SW480 (cell line): ENCODE measurements around the gene OR2A14.
"Not testable (repeated sequence)": the region's sequence is repeated elsewhere in the genome, so short reads cannot be mapped to it uniquely, and the experiment has no call there.

ENCODE experiments used
- DNase-seq: peaks from one replicate; pipeline ENCODE4 v3.0.0-alpha.2; 2016; ENCODE audit warnings: low spot score

Gene OR2A14, protein sequence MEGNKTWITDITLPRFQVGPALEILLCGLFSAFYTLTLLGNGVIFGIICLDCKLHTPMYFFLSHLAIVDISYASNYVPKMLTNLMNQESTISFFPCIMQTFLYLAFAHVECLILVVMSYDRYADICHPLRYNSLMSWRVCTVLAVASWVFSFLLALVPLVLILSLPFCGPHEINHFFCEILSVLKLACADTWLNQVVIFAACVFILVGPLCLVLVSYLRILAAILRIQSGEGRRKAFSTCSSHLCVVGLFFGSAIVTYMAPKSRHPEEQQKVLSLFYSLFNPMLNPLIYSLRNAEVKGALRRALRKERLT

DNA sequence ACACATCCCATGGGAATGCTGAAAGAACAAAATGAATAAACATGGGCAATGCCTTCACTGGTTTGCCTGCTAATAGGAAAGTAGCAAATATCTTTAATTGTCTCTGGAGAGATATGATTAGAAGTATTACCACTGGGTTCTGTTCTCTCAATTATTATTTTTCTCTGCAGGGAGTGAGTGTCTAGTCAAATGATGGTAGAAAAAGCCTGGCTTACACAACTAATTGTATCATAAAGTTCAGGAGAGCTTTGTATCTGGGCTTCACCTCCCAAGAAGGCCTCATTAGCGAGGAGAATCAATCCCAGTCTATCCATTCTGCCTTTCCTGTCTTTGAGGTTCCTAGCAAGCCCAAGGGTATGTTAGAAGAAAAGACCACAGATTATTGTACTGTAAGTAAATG, at the start of gene OR2A14:
TSS of gene OR2A14 (plus strand) at position 301 of the 400 bp plus-strand sequence. CDS start 5,937 bp downstream, outside the sequence.
- DNase-seq = no peak

GRCh38 chr7:144074374-144074773, 48.6 kb upstream of the OR2A14 start:
- DNase-seq = no peak

GRCh38 chr7:144085978-144086377, 37.0 kb upstream of the OR2A14 start, which contains the start of gene OR2A12:
Gene OR2A12, plus strand, starts transcription at chr7:144086278. Its CDS starts 8,830 bp downstream, at chr7:144095108.
- no peak for DNase-seq

- no peak for DNase-seq
These were observed 36.2 kb upstream of the OR2A14 start for GRCh38 chr7:144086730-144087129.

DNA sequence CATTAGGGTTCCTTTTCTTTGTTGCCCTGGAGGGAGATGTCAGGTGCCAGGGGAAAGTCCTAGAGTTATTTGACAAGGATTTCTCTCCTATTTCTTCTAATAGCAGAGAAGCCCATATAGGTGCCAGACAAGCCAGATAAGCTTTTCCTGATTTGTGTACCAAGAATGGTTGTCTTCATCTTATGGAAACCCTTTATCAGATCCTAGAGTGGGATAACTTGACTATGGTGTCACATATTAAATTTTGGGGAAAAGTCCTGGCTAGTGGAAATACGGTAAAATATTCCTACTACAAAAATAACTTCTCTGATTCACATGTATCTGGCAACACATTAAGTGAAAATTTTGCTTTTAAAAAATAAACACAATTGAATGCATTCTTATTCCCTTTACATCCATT, 35.7 kb upstream of the OR2A14 start:
- no peak for DNase-seq

GRCh38 chr7:144090667-144091066, 32.3 kb upstream of the OR2A14 start:
- no peak for DNase-seq

- no peak for DNase-seq
These were observed 24.2 kb upstream of the OR2A14 start for GRCh38 chr7:144098776-144099175.

- no peak for DNase-seq
These were observed 22.4 kb upstream of the OR2A14 start for GRCh38 chr7:144100607-144101006.

DNA sequence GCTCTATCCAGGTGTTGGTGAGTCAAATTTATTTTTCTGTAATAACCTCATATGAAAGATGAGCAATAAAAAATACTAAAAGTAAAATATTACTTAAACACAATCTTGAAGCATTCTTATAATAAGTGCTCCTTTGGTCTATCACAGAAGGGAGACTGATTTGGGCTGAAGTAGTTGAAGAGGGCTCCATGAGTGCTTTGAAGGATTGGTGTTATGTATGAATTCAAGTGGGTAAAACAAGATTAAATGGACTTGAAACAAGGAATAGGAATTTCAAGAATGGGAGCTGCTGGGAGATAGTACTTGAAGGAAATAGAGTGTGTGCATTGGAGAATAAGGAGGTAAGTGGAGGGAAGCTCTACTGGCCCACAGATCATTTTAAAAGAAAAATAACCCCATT, 20.9 kb upstream of the OR2A14 start:
- no peak for DNase-seq

- no peak for DNase-seq
These were observed 17.8 kb upstream of the OR2A14 start for GRCh38 chr7:144105211-144105610.

GRCh38 chr7:144109283-144109682, 13.7 kb upstream of the OR2A14 start, which contains the start of gene OR2A2:
Gene OR2A2, plus strand, starts transcription at chr7:144109583. Its CDS starts 0 bp downstream, at chr7:144109583.
- no peak for DNase-seq

- DNase-seq = no peak
These were observed 12.7 kb upstream of the OR2A14 start for GRCh38 chr7:144110272-144110671.

DNA sequence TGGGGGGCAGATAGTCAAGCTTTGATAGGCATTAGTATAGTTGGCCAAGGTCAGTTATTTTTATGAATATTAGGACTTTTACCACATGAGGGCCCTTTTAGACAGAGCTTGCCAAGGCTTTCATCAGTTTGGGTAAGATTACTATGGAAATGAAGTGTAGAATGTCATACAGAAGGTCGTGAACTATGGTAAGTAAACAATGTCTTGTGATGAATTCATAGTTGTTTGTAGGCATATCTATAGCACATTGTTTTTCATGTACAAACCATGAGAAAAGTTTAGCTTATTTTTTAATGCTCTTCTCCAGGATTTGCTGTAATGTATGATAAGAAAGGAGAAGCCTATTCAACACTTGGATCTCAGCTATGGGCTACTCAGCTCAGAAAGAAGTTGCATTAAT, 9.3 kb upstream of the OR2A14 start:
- no peak for DNase-seq

DNA sequence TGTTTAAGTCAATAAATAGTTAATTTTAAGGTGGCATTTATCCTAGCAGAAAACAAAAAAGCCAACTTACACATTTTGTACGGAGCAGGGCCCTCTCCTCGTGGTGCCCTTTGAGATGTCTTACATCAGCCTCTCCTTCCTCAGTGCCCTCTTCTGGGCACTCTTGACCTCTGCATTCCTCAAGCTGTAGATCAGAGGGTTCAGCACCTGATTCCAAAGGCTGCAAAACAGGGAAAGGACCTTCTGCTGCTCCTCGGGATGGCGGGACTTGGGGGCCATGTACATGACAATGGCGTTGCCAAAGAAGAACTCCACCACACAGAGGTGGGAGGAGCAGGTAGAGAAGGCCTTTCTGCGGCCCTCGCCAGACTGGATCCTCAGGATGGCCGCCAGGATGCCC, 4.6 kb upstream of the OR2A14 start:
- no peak for DNase-seq

- peak; percentile 83 for DNase-seq
These were observed 4.8 kb downstream of the OR2A14 start for GRCh38 chr7:144127714-144128334.

DNA sequence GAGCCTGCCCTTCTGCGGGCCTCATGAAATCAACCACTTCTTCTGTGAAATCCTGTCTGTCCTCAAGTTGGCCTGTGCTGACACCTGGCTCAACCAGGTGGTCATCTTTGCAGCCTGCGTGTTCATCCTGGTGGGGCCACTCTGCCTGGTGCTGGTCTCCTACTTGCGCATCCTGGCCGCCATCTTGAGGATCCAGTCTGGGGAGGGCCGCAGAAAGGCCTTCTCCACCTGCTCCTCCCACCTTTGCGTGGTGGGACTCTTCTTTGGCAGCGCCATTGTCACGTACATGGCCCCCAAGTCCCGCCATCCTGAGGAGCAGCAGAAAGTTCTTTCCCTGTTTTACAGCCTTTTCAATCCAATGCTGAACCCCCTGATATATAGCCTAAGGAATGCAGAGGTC, 6.6 kb downstream of the OR2A14 start:
- not testable (repeated sequence) for DNase-seq

DNA sequence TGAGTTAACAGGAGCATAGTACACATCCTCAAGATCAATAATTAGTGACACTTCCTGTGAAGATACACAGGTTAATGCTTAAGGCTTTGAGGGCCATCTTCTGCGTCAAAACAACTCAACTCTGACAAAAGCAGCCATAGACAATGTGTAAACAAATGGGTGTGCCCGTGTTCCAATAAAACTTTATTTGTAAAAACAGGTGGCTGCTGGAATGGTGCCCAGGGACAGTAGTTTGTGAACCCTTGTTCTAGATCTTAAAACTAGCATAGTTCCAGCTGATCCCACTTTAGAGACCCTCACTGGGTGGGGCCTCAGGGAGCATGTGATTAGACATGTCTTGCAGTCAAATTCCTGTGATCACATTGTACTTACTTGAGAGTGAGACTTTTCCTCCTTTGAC, 7.8 kb downstream of the OR2A14 start:
- no peak for DNase-seq

GRCh38 chr7:144132262-144132661, 9.3 kb downstream of the OR2A14 start:
- no peak for DNase-seq

GRCh38 chr7:144133307-144133706, 10.3 kb downstream of the OR2A14 start:
- no peak for DNase-seq

DNA sequence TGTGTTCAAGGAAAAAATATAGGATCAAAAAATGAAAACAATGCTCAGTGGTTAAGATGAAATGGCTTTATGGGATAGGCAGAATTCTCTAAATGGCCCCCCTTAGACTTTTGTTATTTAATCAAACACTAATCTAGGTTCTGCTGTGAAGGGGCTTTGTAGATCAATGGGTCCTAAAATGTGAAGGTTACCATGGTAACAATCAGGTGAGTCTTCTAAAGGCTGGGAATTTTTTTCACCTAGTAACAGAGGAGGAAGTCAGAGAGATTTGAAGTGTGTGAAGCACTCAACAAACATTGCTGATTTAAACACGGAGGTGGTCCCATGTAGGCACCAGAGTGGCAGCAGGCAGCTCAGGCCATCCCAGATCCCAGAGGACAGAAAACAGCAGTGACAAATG, 11.1 kb downstream of the OR2A14 start:
- DNase-seq = no peak

DNA sequence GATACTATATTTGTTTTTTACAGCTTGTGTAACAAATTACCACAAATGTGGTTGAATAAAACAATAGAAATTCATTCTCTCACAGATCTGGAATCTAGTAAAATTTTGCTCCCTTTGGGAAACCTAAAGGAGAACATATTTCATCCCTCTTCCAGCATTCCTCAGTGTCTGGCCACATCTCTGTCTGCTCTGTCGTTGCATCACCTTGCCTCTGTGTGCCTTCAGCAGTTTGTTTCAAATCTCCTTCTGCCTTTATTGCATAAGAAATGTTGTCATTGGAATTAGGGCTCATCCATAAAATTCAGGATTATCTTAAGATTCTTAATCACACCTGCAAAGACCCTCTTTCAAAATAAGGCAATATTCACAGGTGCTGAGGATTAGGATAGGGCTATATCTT, 14.5 kb downstream of the OR2A14 start:
- DNase-seq = no peak

- DNase-seq = no peak
These were observed 19.2 kb downstream of the OR2A14 start for GRCh38 chr7:144142187-144142586.

- DNase-seq = no peak
These were observed 21.4 kb downstream of the OR2A14 start for GRCh38 chr7:144144426-144144825.
